Activated naive CD4-positive, alpha-beta T cell treated with anti-CD3 and anti-CD28 coated beads, Interleukin-2, amount 50 U/mL, for 16 hours (primary cell): ENCODE data around the gene JAKMIP1.

Experiments
- DNase-seq: peaks from one replicate; pipeline ENCODE4 v3.0.0-alpha.2; 2020

JAKMIP1 gene

DNA sequence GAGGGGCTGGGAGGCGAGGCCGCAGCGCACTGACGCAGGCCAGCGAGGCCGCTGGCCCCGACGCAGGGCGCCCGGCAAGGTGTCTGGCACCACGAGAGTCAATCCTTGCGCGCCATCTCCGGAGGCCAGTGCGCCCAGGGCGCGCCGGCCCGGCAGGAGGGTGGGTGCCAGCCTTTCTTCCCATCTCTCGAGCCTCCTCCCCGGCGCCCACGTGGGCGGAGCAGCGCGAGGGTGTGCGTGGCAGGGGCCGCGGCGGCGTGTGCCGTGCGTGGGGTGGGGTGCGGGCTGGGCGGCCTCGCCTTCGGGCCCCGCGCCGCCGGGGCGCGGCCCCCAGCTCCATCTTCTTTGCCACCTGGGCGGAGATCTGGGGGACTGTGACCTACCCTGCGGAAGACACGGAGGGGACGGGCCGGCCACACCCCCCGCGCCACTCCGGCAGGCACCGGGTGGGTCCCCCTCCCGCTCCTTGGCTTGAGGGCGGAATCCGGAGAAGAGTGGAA is 877 bp downstream of the JAKMIP1 start:
- peak; percentile 15 for DNase-seq

DNA sequence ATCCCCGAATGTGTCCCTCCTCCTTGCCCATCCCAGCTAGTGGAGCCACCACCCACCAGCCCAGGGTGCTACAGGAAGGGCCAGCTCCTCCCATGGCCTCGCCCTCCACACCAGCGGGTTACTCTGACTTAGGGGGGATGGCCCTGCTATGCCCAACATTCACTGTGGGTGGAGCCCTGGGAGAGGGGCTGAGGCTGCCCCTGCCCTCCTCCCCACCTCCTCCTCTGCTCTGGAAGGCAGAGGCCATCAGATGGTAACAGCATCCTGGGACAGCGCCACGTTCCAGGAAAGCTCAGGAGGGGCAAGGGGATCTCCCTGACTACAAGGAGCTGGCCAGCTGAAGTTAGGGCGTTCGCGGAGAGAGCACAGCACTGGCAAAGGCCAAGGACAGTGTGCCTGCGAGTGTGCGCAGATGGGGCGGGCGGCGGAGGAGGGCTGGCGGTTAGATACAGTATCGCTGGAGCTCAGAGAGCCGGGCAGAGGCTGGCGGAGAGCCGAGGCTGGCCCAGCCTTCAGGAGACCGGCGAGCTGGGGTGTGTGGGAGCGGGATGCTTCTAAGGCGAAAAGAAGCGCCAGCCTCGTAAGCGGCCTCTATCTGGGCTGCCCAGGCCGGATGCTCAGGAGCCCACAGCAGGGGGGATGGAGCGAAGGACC is 1.5 kb downstream of the JAKMIP1 start:
- DNase-seq, result no peak

DNA sequence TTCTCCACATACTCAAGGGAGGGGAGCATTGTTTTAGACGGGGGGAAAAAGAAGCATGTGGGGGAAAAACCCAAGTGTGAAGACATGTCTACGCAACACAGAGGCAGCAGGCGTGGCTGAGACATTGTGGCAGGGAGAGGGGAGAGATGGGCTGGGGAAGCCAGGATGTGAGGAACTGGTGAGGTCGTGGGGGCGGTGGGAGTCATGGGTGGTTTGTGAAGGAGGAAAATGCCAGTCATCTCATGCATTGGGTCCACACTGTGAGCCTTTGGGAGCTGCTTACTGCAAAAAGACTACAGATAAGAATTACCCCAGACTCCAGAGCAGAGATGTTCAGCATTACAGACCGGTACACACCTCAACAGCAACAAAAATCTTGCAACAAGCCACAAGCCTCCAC is 2.1 kb downstream of the JAKMIP1 start:
- peak; percentile 28 for DNase-seq

- DNase-seq, result no peak
These were observed 2.7 kb downstream of the JAKMIP1 start for GRCh38 chr4:6197433-6198174.

DNA sequence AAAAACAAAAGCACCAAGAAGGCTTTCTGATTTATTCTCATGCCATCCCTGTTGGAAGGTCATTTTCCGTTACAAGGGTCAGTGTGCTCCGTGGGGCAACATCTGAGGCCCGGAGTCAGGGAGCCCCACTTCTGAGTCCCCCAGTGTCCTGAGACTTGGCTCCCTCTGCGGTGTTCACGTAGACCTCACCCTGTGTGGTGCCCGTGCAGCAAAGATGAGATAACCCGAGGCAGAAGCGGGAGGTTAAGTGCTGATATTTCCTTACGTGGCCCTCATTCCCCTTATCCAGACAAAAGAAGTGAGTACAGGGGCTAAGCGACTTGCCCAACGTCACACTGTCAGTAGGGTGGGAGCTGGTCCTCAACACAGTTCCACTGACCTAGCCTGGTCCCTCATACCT is 3.5 kb downstream of the JAKMIP1 start:
- no peak for DNase-seq

DNA sequence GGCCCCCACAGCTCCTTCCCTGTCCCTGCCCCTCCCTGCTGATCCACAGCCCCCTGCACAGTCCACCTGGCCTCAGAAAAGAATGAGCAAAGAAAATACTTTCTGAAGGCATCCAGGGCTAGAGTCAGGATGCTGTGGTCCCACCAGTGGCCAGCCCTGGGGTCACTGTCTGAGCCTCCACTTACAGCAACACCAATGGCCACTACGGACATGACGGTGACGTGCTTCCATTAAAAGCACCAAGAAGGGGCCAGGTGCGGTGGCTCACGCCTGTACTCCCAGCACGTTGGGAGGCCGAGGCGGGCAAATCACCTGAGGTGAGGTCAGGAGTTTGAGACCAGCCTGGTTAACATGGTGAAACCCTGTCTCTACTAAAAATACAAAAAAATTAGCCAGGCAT is 4.0 kb downstream of the JAKMIP1 start:
- DNase-seq, result no peak

DNA sequence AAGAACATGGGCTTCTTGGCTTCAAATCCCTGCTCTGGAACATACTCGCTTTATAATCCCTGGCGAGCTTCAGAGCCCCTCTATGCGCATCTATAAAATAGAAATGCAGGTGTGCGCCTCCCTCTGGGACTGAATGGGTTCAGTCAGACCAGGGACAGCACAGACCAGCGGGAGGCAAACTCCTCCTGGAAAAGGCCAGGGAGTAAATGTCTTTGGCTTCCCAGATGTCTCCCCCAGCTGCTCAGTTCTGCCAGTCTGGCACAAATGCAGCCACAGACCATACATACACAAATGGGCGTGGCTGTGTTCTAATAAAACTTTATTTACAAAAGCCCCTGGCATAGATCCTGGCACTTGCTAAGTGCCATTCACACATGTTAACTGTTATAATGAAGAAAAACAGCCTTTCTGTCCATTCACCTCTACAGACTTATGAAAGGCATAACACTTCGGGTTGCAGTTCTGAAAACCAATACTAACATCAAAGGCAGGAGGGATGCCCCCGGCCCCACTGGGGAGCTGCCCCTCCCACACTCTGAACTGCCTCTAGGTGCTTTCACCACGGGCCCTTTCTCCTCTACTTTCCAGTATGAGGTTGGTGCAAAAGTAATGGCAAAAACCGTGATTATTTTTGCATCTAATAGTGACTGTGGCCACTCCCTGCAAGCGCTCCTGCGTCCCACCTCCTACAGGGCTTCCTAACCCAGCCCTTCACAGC is 4.6 kb downstream of the JAKMIP1 start:
- DNase-seq, result no peak

- no peak for DNase-seq
These were observed 5.7 kb downstream of the JAKMIP1 start for GRCh38 chr4:6194458-6195195.

DNA sequence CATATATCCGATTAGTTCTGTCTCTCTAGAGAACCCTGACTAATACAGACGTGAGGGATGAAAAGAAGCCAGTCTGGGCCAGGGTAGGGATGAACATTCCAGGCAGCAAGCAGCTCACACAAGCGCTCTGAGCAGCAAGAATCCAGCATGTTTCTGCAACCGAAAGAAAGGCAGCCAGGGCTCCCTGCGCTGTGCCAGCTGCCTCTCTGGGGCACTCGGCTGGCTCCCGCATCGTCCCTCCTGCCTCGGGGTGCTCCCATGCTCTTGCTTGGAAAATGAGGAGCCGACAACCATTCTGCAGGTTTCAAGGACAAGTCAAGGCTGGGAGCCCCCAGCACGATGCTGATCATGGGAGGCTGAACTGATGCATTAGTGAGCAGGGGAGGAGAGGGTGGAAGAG is 7.0 kb downstream of the JAKMIP1 start:
- no peak for DNase-seq

DNA sequence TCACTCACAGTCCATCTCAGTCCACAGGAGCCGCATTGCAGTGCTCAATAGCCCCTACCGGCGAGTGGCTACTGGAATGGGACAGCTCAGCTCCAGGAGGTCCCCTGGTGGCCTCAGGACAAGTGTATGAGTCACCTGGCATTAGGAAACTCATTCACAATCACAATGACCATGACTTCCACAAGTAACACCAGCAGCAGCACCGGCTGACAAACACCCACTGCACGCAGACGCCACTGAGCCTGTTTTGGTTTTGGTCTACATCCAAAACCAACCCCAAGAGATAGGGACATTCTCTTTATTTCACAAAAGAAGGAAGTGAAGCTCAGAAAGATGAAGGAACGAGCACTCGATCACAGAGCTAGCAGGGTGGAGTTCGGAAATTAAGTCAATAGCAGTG is 8.1 kb downstream of the JAKMIP1 start:
- no peak for DNase-seq

GRCh38 chr4:6191448-6192130 is 8.8 kb downstream of the JAKMIP1 start:
- no peak for DNase-seq

- DNase-seq, result no peak
These were observed 9.9 kb downstream of the JAKMIP1 start for GRCh38 chr4:6190486-6190885.

DNA sequence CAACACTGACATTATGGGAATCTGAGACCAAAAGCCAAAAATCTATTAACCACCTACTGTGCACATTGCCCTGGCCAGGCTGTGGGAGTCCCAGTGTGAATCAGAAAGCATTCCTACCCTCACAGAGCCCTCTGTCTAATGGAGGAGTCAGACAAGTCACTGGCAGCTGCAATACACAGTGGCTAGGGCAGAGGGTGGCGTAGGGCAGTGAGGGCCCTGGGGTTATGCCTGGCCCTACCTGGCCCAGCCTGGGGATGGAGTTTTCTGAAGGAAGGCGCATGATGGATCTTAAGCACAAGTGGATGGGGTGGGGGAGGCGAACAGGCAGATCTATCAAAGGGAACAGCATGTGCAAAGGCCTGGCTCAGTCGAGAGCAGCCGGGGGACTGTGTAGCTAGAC is 10.8 kb downstream of the JAKMIP1 start:
- no peak for DNase-seq

GRCh38 chr4:6188687-6189305 is 11.6 kb downstream of the JAKMIP1 start:
- DNase-seq, result no peak

DNA sequence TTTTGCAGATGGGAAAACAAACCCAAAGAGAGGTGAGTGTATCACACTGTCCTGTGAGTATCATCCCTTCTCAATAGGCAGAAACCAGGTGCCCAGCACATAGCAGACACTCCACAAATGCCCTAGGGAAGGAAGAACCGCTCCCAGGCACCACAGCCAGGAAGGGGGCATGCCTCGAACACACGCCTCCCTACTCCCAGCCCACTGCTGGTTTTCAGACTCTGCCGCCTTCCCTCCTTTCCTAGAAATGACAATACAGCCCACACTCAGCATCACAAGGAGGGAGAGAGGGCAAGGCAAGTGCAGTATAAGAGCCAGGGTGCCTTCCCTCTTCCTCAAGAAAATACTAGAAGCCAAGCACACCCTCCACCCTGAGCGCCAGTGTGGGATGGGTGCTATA is 16.2 kb downstream of the JAKMIP1 start:
- no peak for DNase-seq

DNA sequence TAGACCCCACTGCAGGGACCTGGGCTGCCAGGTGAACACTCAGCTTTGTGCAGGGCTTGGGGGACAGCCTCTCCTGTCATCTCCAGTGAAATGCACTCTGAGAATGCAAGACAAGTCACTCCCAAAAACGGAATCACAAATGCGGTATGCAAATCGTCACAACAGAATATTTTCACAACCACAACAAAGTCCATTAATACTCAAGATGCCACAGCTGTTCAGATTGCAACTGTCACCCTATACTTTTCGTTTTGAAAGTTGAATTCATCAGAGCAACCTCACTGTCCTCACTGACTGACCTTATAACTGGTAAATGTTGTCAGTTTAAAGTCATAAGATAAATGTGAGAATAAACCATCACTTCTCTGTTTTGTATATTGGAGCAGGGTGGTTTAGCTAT is 16.6 kb downstream of the JAKMIP1 start:
- DNase-seq, result no peak

- no peak for DNase-seq
These were observed 17.7 kb downstream of the JAKMIP1 start for GRCh38 chr4:6182376-6183280.

- DNase-seq, result peak; percentile 39
These were observed 19.3 kb downstream of the JAKMIP1 start for GRCh38 chr4:6180841-6181631.

DNA sequence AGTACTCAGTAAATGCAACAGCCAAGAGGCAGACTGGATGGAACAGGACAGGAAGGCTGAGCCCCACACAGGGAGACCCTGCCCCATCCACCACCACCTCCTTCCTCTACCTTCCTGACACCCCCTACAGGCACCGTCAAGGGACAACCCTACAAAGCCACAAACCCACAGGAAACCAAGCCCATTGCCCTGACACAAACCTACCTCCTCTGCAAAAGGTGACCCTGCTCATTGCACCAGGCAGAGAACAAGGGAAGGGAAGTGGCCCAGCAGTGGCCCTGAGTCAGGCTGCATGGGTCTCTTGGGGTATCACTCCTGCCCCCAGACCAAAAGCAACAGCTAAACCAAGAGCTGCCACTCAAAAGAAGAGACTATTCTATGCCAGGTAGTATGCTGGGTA is 21.0 kb downstream of the JAKMIP1 start:
- no peak for DNase-seq

GRCh38 chr4:6178757-6179156 is 21.6 kb downstream of the JAKMIP1 start:
- no peak for DNase-seq
